NK-92 (cell line): ENCODE results near the gene FCHSD1.

Experiments used
- DNase-seq: peaks from one replicate; lab custom pipeline; 2025; ENCODE audit not compliant: unreplicated experiment; lab: John Stamatoyannopoulos, UW

Gene FCHSD1

GRCh38 chr5:141646026-141646425 is 5.2 kb downstream of the FCHSD1 start:
- DNase-seq: no peak

DNA sequence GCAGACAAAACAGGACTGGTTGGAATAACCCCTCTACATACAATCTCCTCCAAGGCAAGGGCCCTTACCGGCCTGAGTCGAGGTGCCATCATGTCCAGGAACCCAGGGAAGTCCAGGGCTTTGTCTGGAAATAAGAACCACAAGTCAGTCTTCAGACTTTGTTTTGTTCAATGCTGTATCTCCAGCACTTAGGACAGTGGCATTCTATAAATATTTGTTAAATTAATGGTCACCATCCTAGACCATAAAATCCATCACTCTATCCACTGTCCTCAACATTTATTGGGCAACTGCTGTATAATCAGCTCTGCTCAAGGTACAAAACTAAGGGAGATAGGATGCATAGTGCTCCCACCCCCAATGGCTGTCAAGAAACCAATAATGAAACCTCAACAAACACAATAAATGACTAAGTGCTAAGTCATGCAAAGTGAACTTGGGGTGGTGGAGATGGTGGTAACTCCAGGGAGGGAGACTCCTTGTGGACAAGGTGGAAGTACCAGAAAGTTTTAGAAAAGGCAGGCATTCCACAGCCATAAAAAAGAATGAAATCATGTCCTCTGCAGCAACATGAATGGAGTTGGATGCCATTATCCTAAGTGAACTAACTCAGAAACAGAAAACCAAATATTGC is 9.5 kb downstream of the FCHSD1 start:
- no peak for DNase-seq

- DNase-seq: no peak
Measured at GRCh38 chr5:141640698-141641097, 10.5 kb downstream of the FCHSD1 start.

DNA sequence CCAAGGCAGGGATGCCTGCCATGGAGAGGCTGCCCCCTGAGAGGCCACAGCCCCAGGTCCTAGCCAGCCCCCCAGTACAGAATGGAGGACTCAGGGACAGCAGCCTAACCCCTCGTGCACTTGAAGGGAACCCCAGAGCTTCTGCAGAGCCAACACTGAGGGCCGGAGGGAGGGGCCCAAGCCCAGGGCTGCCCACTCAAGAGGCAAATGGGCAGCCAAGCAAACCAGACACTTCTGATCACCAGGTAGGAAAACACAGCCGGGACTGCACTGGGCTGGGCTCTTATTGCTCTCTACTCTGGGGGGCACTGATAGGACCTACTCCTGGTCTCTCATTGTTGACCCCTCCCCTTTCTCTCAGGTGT is 11.2 kb downstream of the FCHSD1 start:
- DNase-seq: no peak

DNA sequence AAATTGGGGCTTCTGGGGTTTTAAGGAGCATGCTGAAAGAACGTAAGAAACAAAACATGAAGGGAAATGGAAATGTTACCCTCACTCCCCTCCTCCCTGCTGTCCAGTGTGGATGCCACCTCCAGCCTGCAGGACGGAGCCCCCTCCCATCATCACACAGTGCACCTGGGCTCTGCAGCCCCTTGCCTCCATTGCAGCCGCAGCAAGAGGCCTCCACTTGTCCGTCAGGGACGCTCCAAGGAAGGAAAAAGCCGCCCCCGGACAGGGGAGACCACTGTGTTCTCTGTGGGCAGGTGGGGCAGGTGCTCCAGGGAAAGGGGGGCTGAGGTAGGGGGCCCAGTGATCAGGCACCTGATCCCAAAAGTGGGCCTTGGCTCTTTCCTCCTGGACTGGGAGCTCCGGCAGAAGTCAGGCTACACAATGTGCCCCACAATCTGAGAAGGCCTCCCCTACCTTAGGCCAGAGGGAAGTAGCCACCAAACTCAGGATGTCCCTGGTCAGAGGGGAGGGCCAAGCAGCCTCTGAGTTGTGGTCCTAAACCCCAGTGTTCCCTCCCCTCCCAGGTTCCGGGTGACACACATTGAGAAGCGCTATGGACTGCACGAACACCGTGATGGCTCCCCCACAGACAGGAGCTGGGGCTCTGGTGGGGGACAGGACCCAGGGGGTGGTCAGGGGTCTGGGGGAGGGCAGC is 11.7 kb downstream of the FCHSD1 start:
- DNase-seq: no peak

DNA sequence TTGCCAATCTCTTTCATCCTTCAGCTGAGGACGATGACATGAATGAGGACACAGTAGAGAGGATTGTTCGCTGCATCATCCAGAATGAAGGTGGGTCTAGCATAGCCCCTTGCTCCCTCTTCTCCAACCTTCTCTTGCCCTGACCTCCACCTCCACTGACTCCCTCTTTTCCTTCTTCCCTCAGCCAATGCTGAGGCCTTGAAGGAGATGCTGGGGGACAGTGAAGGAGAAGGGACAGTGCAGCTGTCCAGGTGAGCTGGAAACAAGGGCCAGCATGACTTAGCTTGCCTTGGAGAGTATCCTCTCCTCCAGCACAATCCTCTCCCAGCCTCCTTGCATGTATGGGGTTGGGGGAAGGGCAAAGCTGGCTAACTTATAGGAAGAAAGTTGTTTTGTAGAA is 12.4 kb downstream of the FCHSD1 start:
- DNase-seq: no peak

DNA sequence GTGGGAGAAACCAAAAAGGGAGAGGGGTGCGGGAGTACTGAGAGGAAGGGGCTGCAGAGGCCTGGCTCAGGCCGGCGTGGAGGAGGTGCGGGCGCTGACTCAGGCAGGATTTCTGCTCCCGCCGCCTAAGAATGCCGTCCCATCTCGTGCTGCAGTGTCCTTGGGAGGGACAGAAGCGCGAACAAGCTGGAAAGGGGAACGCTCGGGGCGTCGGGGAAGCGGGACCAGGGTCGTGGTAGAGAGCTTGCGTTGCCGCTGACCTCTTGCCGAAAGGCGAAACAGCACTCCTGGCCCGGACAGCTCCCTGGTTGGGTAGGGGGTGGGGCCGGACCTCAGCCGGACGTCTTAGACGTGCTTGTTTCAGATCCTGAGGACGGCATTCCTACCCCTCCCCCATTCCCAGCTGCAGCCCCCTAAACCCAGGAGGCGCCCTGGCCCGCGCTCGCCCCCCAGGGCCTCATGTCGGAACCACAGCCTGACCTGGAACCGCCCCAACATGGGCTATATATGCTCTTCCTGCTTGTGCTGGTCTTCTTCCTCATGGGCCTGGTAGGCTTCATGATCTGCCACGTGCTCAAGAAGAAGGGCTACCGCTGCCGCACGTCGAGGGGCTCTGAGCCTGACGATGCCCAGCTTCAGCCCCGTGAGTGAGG is 13.3 kb downstream of the FCHSD1 start:
- no peak for DNase-seq

GRCh38 chr5:141637123-141637766 is 14.0 kb downstream of the FCHSD1 start:
- DNase-seq: no peak

DNA sequence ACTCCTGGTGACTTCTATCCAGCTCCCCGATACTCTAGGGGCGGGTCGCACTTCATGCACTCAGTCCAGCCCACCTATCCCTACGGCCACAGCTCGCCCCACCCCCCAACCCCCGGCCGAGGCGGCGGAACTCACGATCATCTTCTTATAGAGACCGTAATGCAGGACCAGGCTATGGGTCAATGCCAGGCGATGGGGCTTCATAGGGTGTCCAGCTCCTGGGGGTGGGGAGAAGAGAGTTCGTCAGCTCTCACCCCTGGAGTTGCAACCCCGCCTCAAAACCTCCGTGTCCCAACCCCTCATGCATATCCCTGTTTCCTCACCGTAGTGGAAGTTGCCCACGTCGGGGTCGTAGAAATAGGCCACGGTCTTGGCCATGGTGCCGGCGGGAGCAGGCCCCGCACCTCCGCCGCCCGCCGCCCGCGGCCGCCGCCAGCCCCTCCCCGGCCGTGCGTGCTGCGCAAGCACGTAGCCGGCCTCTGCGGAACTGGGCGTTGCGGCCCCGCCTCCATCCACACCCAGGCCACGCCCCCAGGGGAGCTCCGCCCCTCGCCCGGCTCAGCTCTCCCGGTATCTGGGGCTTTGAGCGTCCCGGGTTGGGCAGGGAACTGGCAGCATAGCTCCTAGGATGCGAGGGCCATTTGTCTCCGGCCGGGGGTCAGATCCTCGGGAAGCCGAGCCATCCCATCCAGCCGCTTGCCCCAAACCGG is 14.7 kb downstream of the FCHSD1 start, which contains the start of the genes HDAC3 and RELL2:
Gene HDAC3 (minus strand): TSS at position 437 of the 710 bp plus-strand sequence. CDS start 59 bp downstream, at position 378.
Gene RELL2 (plus strand): TSS at position 585 of the 710 bp plus-strand sequence. CDS start 1,229 bp downstream, outside the sequence.
- DNase-seq: peak; percentile 23

- no peak for DNase-seq
Measured at GRCh38 chr5:141636106-141636412, 15.2 kb downstream of the FCHSD1 start.

- DNase-seq: no peak
Measured at GRCh38 chr5:141635646-141636045, 15.6 kb downstream of the FCHSD1 start.

DNA sequence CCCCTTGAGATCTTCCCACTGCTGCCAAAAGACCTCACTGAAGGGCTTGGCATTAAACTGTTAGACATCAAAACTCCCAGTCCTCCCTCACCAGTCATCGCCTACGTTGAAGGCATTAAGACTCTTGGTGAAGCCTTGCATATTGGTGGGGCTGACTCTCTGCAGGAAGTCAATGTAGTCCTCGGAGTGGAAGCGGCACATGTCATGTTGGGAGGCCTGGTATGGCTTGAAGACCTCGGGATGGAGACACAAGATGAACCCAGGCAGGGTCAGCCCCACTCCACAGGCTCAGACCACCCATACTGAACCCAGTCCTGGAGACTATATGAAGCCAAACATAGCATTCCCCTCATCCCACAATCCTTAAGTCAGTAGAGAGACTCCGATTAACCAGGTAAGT is 16.5 kb downstream of the FCHSD1 start:
- DNase-seq: no peak

GRCh38 chr5:141633871-141634561 is 17.2 kb downstream of the FCHSD1 start:
- no peak for DNase-seq

- no peak for DNase-seq
Measured at GRCh38 chr5:141632650-141633049, 18.6 kb downstream of the FCHSD1 start.

GRCh38 chr5:141630570-141631140 is 20.6 kb downstream of the FCHSD1 start:
- no peak for DNase-seq

DNA sequence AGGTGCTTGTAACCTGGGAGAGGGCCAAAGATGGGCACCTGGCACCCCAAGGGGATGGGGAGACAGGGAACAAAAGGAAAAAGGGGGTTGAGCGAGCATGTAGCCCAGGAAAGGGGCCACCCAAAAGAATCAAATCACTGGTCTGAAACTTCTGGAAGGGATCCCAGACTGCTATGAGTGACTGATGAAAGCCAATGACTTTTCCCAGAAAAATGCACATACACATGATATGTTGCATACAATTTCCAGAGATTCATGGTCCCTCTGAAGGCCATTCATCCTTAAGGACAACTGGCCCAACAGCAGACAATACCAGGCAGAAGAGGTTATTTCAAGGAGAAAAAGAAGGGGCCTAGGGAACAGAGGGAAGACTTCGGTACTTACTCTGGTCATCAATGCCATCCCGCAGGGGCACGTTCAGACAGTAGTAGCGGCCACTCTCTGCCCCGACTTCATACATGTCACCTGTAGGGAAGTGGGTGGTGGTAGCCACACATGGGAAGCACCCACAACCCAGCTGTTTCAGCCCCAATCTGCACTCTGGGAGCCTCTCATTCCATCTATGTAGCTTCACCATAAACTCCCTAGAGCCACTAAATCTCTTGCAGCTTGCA is 22.9 kb downstream of the FCHSD1 start:
- no peak for DNase-seq

- DNase-seq: no peak
Measured at GRCh38 chr5:141623611-141624010, 27.6 kb downstream of the FCHSD1 start.

GRCh38 chr5:141623186-141623585 is 28.0 kb downstream of the FCHSD1 start:
- no peak for DNase-seq

DNA sequence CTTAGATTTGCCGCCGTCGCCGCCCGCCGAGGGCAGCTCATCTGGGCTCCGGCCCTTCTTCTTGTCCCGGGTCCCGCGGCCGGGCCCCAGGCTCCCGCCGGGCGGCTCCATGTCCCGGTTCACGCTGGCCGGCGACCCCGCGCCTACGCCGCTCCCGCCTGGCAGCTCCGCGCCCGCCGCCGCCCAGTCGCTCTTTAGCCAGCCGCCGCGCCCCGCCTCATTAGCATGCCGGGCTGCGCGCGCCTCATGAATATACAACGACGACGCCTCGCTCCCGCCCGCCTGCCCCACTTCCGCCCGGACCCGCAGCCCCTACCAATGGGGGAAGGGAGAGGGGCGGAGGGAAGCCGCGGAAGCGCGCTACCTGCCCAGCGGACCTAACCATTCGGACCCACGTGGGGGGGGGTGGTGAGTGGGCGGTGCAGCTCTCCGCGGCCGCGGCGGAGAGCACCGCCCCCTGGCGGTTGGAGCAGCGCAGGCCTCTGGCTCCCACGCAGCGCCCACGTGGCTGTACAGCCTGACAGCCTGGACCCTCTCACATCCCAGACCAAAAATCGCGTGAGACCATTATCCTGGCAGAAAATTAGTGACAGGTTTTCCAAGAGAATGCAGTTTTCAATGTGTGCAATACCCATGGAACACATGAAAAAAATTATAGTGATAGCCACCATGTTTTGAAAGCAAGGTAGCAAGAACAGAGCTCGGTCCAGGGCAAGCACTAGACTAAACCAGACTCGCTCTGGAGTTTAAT is 32.2 kb downstream of the FCHSD1 start, which contains the start of gene DIAPH1:
Gene DIAPH1 (minus strand): TSS at position 197 of the 751 bp plus-strand sequence. CDS start 86 bp downstream, at position 111.
- peak; percentile 87 for DNase-seq
